H1 (cell line): Measurements from ENCODE around the gene SAFB2. TPM values are rescaled to one million over a fixed set of nuclear protein-coding genes. Genes with fewer than 3 reads are reported as not detected.

Experiments used
- CHD2 ChIP-seq: IDR thresholded peaks from 2 replicates; pipeline ENCODE4 v1.6.1; 2012; ENCODE audit warnings: low read length, improper control_type of control experiment
- CREB1 ChIP-seq: IDR thresholded peaks from 2 replicates; pipeline ENCODE4 v1.6.1; 2012; ENCODE audit warnings: inconsistent platforms
- EZH2 ChIP-seq: fragments of 200-600 bp; sonication (generic); IDR thresholded peaks from 2 replicates; pipeline ENCODE4 v1.7.1; 2012; ENCODE audit warnings: low read depth, mild to moderate bottlenecking, moderate library complexity, low read length, inconsistent platforms; ENCODE audit not compliant: severe bottlenecking
- FOSL1 ChIP-seq: IDR thresholded peaks from 2 replicates; pipeline ENCODE4 v1.6.1; 2011; ENCODE audit warnings: mild to moderate bottlenecking, low read depth, low read length, moderate library complexity; ENCODE audit not compliant: insufficient read depth
- HDAC6 ChIP-seq: IDR thresholded peaks from one replicate; pipeline ENCODE4 v1.7.1; 2012; ENCODE audit warnings: low read depth, mild to moderate bottlenecking, inconsistent platforms, low read length, moderate library complexity
- RBBP5 ChIP-seq: IDR thresholded peaks from 2 replicates; pipeline ENCODE4 v1.7.1; 2012; ENCODE audit warnings: low read depth, mild to moderate bottlenecking, inconsistent platforms, low read length, moderate library complexity, borderline replicate concordance
- TEAD4 ChIP-seq: IDR thresholded peaks from 2 replicates; pipeline ENCODE4 v1.6.1; 2012; ENCODE audit warnings: low read depth, low read length, inconsistent platforms, mixed read lengths
- polyA plus RNA-seq, 7 experiments: library from polyadenylated mRNA; depleted of rRNA in 3 of 7; stranded (reverse) in 5 of 7; unstranded in 2 of 7; fragments of >200 nt in 5 of 7; fragments of 200-250 nt in 2 of 7; gene quantifications; 1 replicate in 5 of 7; 2 replicates in 1 of 7; 4 replicates in 1 of 7; pipeline versions ENCODE4 v1.2.1 to v1.2.3, GENCODE V29; 2011 to 2013; ENCODE audit warnings: missing spikeins in 2 of 7, mixed read lengths in 2 of 7
- total RNA-seq: library from RNA; stranded (reverse); fragmentation: NEBNext Ultra II Directional; extraction: Animal tissue kit (Norgen Biotek cat#: 25700); gene quantifications from 2 replicates; pipeline ENCODE4 v1.2.1, GENCODE V29; 2021

Gene SAFB2
- total and polyA plus RNA-seq, 2 of the 8 experiments (the other 6 are each of a cell fraction or from before 2014, with no cell fraction given): 14.8 to 63.8 TPM

- TF ChIP-seq EZH2 (no peak), TEAD4 (no peak), CREB1 (peak; percentile 52; the same call in 1 of the 2 replicates), HDAC6 (no peak), FOSL1 (no peak), CHD2 (no peak), RBBP5 (peak; percentile 24; the same call in 1 of the 2 replicates)
- TF ChIP-seq, all 59 proteins: peak for 17
These were observed at the start of gene SAFB2, which contains the start of gene SAFB (continued) for GRCh38 chr19:5622465-5623396.
